ENCODE results near the gene BDNF. TPM values are rescaled to one million over a fixed set of nuclear protein-coding genes. Genes with fewer than 3 reads are reported as not detected.
"Not testable (repeated sequence)": the region's sequence is repeated elsewhere in the genome, so short reads cannot be mapped to it uniquely, and the experiment has no call there.

BDNF gene
- total RNA-seq: 0.36 and 0.70 TPM in 2 replicates
- polyA plus RNA-seq: 0.37 and 0.44 TPM in 2 replicates

GRCh38 chr11:27700351-27701301 lies at the start of gene BDNF:
Gene BDNF (minus strand): TSS chr11:27700455. CDS start chr11:27658564, 41,891 bp downstream.
- Histone ChIP-seq H3K27me3 (peaks cover 89% of the 10 kb centered on the region), H3K4me3 (peak within 1 kb of the TSS; percentile 42), H3K36me3 (no peaks in the 10 kb centered on the region), H3K9me3 (ENCODE audit: low read depth) (no peaks in the 10 kb centered on the region), H3K27ac (no peak within 1 kb of the TSS), H3K4me1 (ENCODE audit: low read depth) (peaks cover 5% of the 10 kb centered on the region)
- no peak for TF ChIP-seq CTCF (IDR thresholded peaks at IDR 0.05; ENCODE audit: low read depth, low read length)
- peak; percentile 44 to 55 for DNase-seq (ENCODE audit: low read depth in 1 of 2, low spot score in 1 of 2)

GRCh38 chr11:27740362-27741013 lies 40.2 kb upstream of the BDNF start:
- Histone ChIP-seq H3K27me3 (no peaks in the 10 kb centered on the region), H3K4me3 (no peak overlapping the region), H3K27ac (no peak overlapping the region), H3K36me3 (no peaks in the 10 kb centered on the region), H3K9me3 (ENCODE audit: low read depth) (no peaks in the 10 kb centered on the region), H3K4me1 (ENCODE audit: low read depth) (no peaks in the 10 kb centered on the region)
- TF ChIP-seq CTCF (IDR thresholded peaks at IDR 0.05; ENCODE audit: low read depth, low read length): no peak
- DNase-seq (ENCODE audit: low read depth in 1 of 2, low spot score in 1 of 2): peak in 1 of 2 donors; percentile 13

GRCh38 chr11:27735281-27735680 lies 35.0 kb upstream of the BDNF start:
- Histone ChIP-seq H3K27me3 (no peaks in the 10 kb centered on the region), H3K9me3 (ENCODE audit: low read depth) (no peaks in the 10 kb centered on the region), H3K4me3 (no peak overlapping the region), H3K27ac (no peak overlapping the region), H3K36me3 (no peaks in the 10 kb centered on the region), H3K4me1 (ENCODE audit: low read depth) (no peaks in the 10 kb centered on the region)
- DNase-seq (ENCODE audit: low read depth in 1 of 2, low spot score in 1 of 2): peak in 1 of 2 donors; percentile 29
- TF ChIP-seq CTCF (IDR thresholded peaks at IDR 0.05; ENCODE audit: low read depth, low read length): no peak

GRCh38 chr11:27731803-27732202 lies 31.5 kb upstream of the BDNF start:
- H3K27me3 ChIP-seq: peaks cover 23% of the 10 kb centered on the region
- H3K4me3 ChIP-seq; H3K4me1 ChIP-seq (ENCODE audit: low read depth): not testable (repeated sequence)

GRCh38 chr11:27726981-27727380 lies 26.7 kb upstream of the BDNF start:
- Histone ChIP-seq H3K27ac (no peak overlapping the region), H3K9me3 (ENCODE audit: low read depth) (no peaks in the 10 kb centered on the region), H3K36me3 (no peaks in the 10 kb centered on the region), H3K27me3 (peaks cover 71% of the 10 kb centered on the region), H3K4me1 (ENCODE audit: low read depth) (no peaks in the 10 kb centered on the region), H3K4me3 (no peak overlapping the region)
- no peak for TF ChIP-seq CTCF (IDR thresholded peaks at IDR 0.05; ENCODE audit: low read depth, low read length)
- DNase-seq (ENCODE audit: low read depth in 1 of 2, low spot score in 1 of 2): no peak

More at GRCh38 chr11:27731803-27732202, 31.5 kb upstream of the BDNF start:
- not testable (repeated sequence) for H3K36me3 ChIP-seq; H3K9me3 ChIP-seq (ENCODE audit: low read depth); H3K27ac ChIP-seq; DNase-seq (ENCODE audit: low read depth in 1 of 2, low spot score in 1 of 2)

- no peak for DNase-seq (ENCODE audit: low read depth in 1 of 2, low spot score in 1 of 2)
- Histone ChIP-seq H3K4me3 (no peak overlapping the region), H3K36me3 (no peaks in the 10 kb centered on the region), H3K27ac (no peak overlapping the region), H3K27me3 (peaks cover 100% of the 10 kb centered on the region), H3K9me3 (ENCODE audit: low read depth) (no peaks in the 10 kb centered on the region), H3K4me1 (ENCODE audit: low read depth) (no peaks in the 10 kb centered on the region)
- no peak for TF ChIP-seq CTCF (IDR thresholded peaks at IDR 0.05; ENCODE audit: low read depth, low read length)
Measured at GRCh38 chr11:27723687-27724086, 23.4 kb upstream of the BDNF start.
